Naive B cell (primary cell): Measurements from ENCODE around the gene GARIN5B. TPM values are rescaled to one million over a fixed set of nuclear protein-coding genes. Genes with fewer than 3 reads are reported as not detected.

Source experiments
- ATAC-seq, 2 donors: fragments of 150-1000 bp; cut with Tn5 transposase; 2 replicates each; pipeline ENCODE4 v1.10.0; 2021; ENCODE audit warnings: low read depth in 2 of 2, mild to moderate bottlenecking in 2 of 2, moderate library complexity in 2 of 2
- DNase-seq: peaks from one replicate; pipeline ENCODE4 v3.0.0; 2022
- H3K27ac Mint-ChIP-seq, 6 donors: one replicate each; pipeline ENCODE4 v1.8.0; 2020 to 2022; ENCODE audit warnings: mild to moderate bottlenecking in 6 of 6, mixed read lengths in 6 of 6, moderate library complexity in 5 of 6, inconsistent platforms in 2 of 6
- H3K27me3 Mint-ChIP-seq, 3 donors: one replicate each; pipeline ENCODE4 v1.8.0; 2021 to 2022; ENCODE audit warnings: mixed read lengths in 3 of 3, mild to moderate bottlenecking in 1 of 3
- H3K36me3 Mint-ChIP-seq, 2 donors: one replicate each; pipeline ENCODE4 v1.8.0; 2020 to 2022; ENCODE audit warnings: mixed read lengths in 2 of 2, inconsistent platforms in 1 of 2, mild to moderate bottlenecking in 1 of 2
- H3K4me1 Mint-ChIP-seq, 3 donors: one replicate each; pipeline ENCODE4 v1.8.0; 2020 to 2022; ENCODE audit warnings: mixed read lengths in 3 of 3, inconsistent platforms in 1 of 3, mild to moderate bottlenecking in 1 of 3, moderate library complexity in 1 of 3
- H3K4me3 Mint-ChIP-seq, 8 donors: one replicate each; pipeline ENCODE4 v1.8.0; 2020 to 2022; ENCODE audit warnings: mild to moderate bottlenecking in 8 of 8, mixed read lengths in 8 of 8, moderate library complexity in 8 of 8, inconsistent platforms in 2 of 8
- H3K9me3 Mint-ChIP-seq, 7 donors: one replicate each; pipeline ENCODE4 v1.8.0; 2020 to 2022; ENCODE audit warnings: mixed read lengths in 7 of 7, mild to moderate bottlenecking in 5 of 7, inconsistent platforms in 2 of 7, moderate library complexity in 1 of 7
- polyA plus RNA-seq, 6 donors: library from polyadenylated mRNA; unstranded; fragments of 300-500 nt; fragmentation: Illumina TruSeq; gene quantifications; one replicate each; pipeline ENCODE4 v1.2.3, GENCODE V29; 2021; ENCODE audit warnings: low read depth in 6 of 6

The GARIN5B gene
- polyA plus RNA-seq, 6 donors from 2014 or later, result not detected

DNA sequence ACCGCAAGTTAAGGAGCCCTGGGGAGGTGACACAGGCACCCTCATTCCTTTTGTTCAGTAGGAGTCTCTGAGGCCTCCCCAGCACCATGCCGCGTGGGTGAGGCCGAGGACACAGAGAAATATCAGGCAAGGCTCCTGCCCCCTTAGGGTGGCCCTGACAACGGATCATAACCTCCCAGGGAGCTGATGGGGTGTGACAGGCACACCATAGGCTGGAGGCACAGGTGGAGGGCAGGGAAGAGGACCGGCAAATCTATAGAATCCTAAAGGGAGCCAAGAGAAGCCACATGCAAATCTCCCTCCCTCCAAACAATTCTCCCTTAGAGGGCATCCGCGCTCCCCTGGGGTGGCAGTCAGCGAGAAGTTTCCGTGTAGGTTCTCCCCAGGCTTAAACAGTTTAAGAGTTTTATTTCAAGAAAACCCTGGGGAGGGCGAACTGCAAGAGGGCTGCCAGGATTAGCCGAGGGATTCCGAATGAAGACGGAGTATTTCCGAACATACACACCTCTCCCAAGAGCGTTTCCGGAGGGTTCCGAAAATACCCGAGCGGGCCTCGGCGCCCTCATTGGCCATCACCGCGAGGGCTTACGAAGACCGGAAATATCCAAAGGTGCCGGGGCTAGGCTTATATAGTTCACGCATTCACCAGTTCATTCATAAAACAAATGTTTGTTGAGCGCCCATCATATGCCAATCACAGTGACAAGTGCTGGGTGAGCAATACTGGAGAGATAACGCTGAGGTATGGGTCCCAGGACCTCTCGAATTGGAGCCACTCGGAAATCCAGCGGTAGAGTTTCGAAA lies 22.1 kb upstream of the GARIN5B start:
- Mint-ChIP-seq H3K4me3 (peak overlapping the region; percentile 91 to 100 (median 100)), H3K36me3 (peaks cover 0 to 4% of the 10 kb centered on the region in 2 donors), H3K9me3 (peaks cover 0 to 5% (median 0%) of the 10 kb centered on the region in 7 donors), H3K27ac (peak overlapping the region; percentile 99 to 100 (median 100)), H3K4me1 (peaks cover 44 to 74% (median 68%) of the 10 kb centered on the region in 3 donors), H3K27me3 (no peaks in the 10 kb centered on the region)
- DNase-seq, result peak; percentile 88
- ATAC-seq, result peak; percentile 67 to 68

DNA sequence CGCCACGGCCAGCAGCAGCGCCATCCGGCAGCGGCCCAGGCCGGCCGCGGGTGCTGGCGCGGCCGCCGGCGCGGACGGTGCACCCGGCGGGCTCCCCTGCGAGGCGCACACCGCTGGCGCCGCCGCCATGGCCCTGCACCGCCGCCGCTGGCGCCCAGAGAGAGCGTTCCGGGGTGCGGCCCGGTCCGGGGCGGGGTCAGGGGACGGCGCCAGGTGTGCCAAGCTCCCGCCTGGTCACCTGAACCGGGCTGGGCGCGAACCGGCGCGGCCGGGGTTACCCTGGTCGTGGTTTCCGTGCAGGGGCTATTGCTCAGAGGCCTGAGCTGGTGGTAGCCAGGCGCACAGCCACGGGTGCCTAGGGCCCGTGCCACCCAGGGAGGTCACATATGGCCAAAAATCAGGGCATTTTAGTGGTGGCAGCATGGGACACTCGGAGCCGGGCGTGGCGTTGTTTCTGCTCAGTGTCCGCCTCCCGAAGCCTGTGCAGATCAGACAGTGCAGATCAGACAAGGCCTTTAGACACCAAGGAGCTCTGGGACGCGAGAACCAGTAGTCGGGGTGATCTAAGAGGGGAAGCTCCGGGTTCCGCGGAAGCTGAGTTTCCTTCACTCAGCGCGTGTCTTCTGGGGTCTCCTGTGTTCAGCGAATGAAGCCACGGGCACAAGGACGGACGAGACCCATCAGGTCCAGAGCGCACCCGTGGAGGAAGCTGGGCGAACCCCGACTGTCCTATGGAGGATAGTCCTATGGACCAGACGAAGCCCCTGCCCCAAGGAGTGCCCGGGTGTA lies 21.3 kb upstream of the GARIN5B start, which contains the start of gene TMEM238:
TSS of gene TMEM238 (minus strand) at position 162 of the 789 bp plus-strand sequence. CDS start at position 129, 33 bp downstream.
- Mint-ChIP-seq H3K9me3 (peaks cover 0 to 5% (median 0%) of the 10 kb centered on the region in 7 donors), H3K36me3 (peaks cover 0 to 4% of the 10 kb centered on the region in 2 donors), H3K27ac (peak within 1 kb of the TSS; percentile 99 to 100 (median 100)), H3K4me1 (peaks cover 38 to 66% (median 60%) of the 10 kb centered on the region in 3 donors), H3K4me3 (peak within 1 kb of the TSS; percentile 91 to 100 (median 100)), H3K27me3 (no peaks in the 10 kb centered on the region)
- ATAC-seq (peak; percentile 9 to 12), DNase-seq (peak; percentile 45)

DNA sequence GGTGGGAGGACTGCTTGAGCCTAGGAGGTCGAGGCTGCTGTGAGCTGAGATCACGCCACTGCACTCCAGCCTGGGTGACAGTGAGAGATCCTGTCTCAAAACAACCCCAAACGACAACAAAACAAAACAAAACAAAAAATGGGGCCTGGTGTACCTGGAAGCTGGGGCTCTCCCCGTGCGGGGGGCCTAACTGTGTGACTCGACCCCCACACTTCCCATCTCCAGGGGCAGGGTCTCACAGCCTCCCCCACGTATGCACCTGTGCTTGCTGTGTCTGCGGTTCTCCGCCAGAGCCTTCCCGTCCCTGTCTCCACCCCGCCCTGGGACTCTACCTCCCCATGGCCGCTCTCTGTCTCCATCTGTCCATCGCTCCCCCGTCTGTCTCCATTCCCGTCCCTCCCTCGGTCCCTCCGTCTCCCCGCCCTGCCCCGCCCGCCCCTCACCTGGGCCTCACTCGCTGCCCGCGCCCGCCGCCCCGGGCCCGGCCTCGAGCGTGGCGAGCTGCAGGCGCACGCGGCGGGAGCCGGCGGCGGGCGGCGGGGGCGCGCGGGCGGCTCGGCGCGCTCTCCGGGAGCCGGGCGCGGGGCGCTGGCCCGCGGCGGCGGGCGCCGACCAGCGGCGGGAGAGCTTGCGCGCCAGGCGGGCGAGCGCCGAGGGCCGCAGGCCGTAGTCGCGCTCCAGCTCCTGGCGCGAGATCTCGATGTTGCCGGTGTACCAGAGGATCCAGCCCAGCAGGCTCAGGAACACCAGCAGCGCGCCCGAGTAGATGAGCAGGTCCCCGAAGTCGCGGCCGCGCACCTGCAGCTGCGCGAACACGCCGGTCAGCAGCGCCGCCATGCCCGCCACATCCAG lies 20.4 kb upstream of the GARIN5B start:
- peak; percentile 31 for DNase-seq
- Mint-ChIP-seq H3K36me3 (peaks cover 0 to 4% of the 10 kb centered on the region in 2 donors), H3K4me1 (peaks cover 32 to 58% (median 52%) of the 10 kb centered on the region in 3 donors), H3K9me3 (peaks cover 0 to 5% (median 0%) of the 10 kb centered on the region in 7 donors), H3K4me3 (peak overlapping the region; percentile 85 to 100 (median 88)), H3K27ac (peak overlapping the region in 4 of 6 donors; percentile 60 to 93 (median 74)), H3K27me3 (no peaks in the 10 kb centered on the region)
- ATAC-seq, result peak; percentile 5 to 7

GRCh38 chr19:55382522-55383054 lies 19.5 kb upstream of the GARIN5B start:
- Mint-ChIP-seq H3K27me3 (no peaks in the 10 kb centered on the region), H3K36me3 (peaks cover 0 to 4% of the 10 kb centered on the region in 2 donors), H3K4me3 (peak overlapping the region; percentile 85 to 100 (median 88)), H3K9me3 (peaks cover 0 to 5% (median 0%) of the 10 kb centered on the region in 7 donors), H3K27ac (peak overlapping the region in 1 of 6 donors; percentile 87), H3K4me1 (peaks cover 28 to 48% (median 46%) of the 10 kb centered on the region in 3 donors)
- no peak for DNase-seq
- no peak for ATAC-seq

- H3K4me3 Mint-ChIP-seq, result peak overlapping the region in 6 of 8 donors; percentile 48 to 100 (median 76)
- H3K27me3 Mint-ChIP-seq, result no peaks in the 10 kb centered on the region
- H3K27ac Mint-ChIP-seq, result no peak overlapping the region
- DNase-seq (no peak), ATAC-seq (no peak)
- H3K4me1 Mint-ChIP-seq, result peaks cover 28 to 43% (median 42%) of the 10 kb centered on the region in 3 donors
- peaks cover 0 to 5% (median 0%) of the 10 kb centered on the region in 7 donors for H3K9me3 Mint-ChIP-seq
- H3K36me3 Mint-ChIP-seq, result peaks cover 0 to 4% of the 10 kb centered on the region in 2 donors
Measured at GRCh38 chr19:55382013-55382412, 19.0 kb upstream of the GARIN5B start.

DNA sequence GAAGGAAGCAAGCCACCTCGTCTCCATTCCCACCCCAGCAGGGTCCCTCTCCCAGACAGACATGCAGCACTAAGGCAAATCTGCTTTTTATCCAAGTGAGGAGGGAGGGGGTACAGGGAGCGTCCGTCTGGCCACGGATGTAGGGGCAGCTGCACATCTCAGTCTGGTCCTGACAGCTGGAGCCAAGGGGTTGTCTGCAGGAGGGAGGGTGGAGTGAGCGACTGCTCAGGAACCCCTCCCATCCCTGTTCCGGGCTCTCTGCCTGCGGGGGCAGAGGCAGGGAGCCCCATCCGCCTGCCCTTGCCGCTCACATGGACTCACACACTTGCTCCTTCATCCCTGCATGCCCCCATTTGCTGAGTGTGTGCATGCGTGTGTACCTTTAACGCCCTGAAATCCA lies 16.1 kb upstream of the GARIN5B start:
- DNase-seq (no peak), ATAC-seq (no peak)
- Mint-ChIP-seq H3K27me3 (peaks cover 0 to 19% (median 10%) of the 10 kb centered on the region in 3 donors), H3K9me3 (peaks cover 0 to 4% (median 0%) of the 10 kb centered on the region in 7 donors), H3K27ac (no peak overlapping the region), H3K36me3 (no peaks in the 10 kb centered on the region), H3K4me1 (peaks cover 12 to 20% (median 19%) of the 10 kb centered on the region in 3 donors), H3K4me3 (no peak overlapping the region)

GRCh38 chr19:55377356-55378131 lies 14.5 kb upstream of the GARIN5B start:
- no peak overlapping the region for H3K4me3 Mint-ChIP-seq
- peaks cover 0 to 4% (median 0%) of the 10 kb centered on the region in 7 donors for H3K9me3 Mint-ChIP-seq
- H3K27ac Mint-ChIP-seq, result no peak overlapping the region
- no peak for ATAC-seq
- H3K27me3 Mint-ChIP-seq, result peaks cover 6 to 33% (median 21%) of the 10 kb centered on the region in 3 donors
- no peak for DNase-seq
- peaks cover 0 to 7% of the 10 kb centered on the region in 2 donors for H3K36me3 Mint-ChIP-seq
- H3K4me1 Mint-ChIP-seq, result peaks cover 10 to 24% (median 17%) of the 10 kb centered on the region in 3 donors

- no peak within 1 kb of the TSS for H3K27ac Mint-ChIP-seq
- no peaks in the 10 kb centered on the region for H3K9me3 Mint-ChIP-seq
- DNase-seq (no peak), ATAC-seq (no peak)
- H3K4me1 Mint-ChIP-seq, result peaks cover 3 to 18% (median 13%) of the 10 kb centered on the region in 3 donors
- peaks cover 0 to 7% of the 10 kb centered on the region in 2 donors for H3K36me3 Mint-ChIP-seq
- peaks cover 11 to 44% (median 32%) of the 10 kb centered on the region in 3 donors for H3K27me3 Mint-ChIP-seq
- no peak within 1 kb of the TSS for H3K4me3 Mint-ChIP-seq
Measured at GRCh38 chr19:55376241-55376933, 13.3 kb upstream of the GARIN5B start, which contains the start of gene TMEM190. Gene TMEM190 (plus strand): TSS chr19:55376826. CDS start chr19:55376854, 28 bp downstream.

GRCh38 chr19:55373993-55374757 lies 11.1 kb upstream of the GARIN5B start:
- Mint-ChIP-seq H3K9me3 (peaks cover 0 to 6% (median 0%) of the 10 kb centered on the region in 7 donors), H3K27ac (no peak overlapping the region), H3K4me3 (peak overlapping the region in 1 of 8 donors; percentile 42), H3K27me3 (peaks cover 19 to 62% (median 51%) of the 10 kb centered on the region in 3 donors), H3K4me1 (peaks cover 9 to 24% (median 23%) of the 10 kb centered on the region in 3 donors), H3K36me3 (peaks cover 0 to 25% of the 10 kb centered on the region in 2 donors)
- ATAC-seq, result no peak
- DNase-seq, result no peak

DNA sequence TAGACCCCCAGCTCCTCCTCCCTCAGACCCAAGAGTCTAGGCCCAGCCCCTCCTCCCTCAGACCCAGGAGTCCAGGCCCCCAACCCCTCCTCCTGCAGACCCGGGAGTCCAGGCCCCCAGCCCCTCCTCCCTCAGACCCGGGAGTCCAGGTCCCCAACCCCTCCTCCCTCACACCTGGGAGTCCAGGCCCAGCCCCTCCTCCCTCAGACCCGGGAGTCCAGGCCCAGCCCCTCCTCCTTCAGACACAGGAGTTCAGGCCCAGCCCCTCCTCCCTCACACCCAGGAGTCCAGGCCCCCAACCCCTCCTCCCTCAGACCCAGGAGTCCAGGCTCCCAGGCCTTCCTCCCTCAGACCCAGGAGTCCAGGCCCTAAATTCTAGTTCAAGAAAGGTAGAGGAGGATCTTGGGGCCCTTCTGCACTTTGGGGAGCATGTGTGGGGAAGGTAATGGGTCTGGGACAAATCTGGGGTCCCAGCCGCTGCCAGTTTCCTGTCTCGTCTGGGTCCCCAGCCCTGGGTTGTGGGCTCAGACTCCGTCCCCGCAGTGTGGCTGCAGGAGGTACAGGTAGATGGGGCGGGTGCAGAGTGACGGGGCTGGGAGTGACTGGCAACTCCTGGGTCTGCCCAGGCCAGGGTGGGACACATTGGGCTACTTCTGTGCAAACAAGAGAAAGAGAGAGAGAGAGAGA lies 10.4 kb upstream of the GARIN5B start:
- ATAC-seq, result no peak
- Mint-ChIP-seq H3K27me3 (peaks cover 19 to 67% (median 51%) of the 10 kb centered on the region in 3 donors), H3K4me1 (peaks cover 9 to 24% (median 23%) of the 10 kb centered on the region in 3 donors), H3K36me3 (peaks cover 0 to 25% of the 10 kb centered on the region in 2 donors), H3K9me3 (peaks cover 0 to 6% (median 0%) of the 10 kb centered on the region in 7 donors), H3K27ac (no peak overlapping the region), H3K4me3 (peak overlapping the region in 2 of 8 donors; percentile 22 to 42)
- no peak for DNase-seq
